ENCODE data around the gene TTC38. TPM values are rescaled to one million over a fixed set of nuclear protein-coding genes. Genes with fewer than 3 reads are reported as not detected.

The TTC38 gene
- total RNA-seq, 2 experiments from 2014 or later = 8.7 to 9.4 TPM

DNA sequence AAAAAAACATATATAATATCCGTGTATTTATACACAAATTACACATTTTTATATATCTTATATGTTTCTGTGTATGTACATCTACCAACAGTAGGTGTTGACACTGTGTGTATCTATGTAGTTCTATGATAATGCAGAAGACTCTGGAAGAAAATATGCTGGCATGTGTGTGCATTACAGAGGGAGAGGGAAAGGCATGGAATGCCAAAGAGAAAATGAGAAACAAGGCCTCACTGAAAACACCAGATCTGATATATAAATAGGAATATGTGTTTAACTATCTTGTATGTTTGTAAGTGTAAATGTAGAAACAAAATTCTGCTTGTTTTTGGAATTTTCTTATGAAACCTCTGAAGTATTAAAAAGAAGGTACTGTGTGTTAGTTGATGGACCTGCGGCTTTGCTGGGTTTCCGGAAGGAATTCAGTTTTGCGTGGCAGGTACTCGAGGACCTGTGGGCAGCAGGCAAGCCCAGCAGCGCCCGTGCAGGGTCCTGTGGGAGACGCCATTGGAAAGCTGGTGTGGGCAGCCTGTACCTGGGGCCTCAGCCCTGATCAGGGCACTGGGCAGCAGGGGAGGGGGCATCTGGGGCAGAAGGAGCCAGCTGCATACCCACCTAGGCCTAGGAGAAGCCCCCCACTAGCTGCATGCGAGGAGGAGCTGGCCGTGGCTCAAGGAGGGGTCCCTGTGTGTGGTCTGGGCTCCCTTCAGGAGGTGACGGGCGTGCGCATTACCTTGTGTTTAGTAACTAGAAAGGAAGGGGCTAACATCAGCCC, 60.1 kb downstream of the TTC38 start:
- H3K36me3 Mint-ChIP-seq = peaks cover 22% of the 10 kb centered on the region
- CTCF ChIA-PET = no interaction called here

GRCh38 chr22:46328797-46329196, 61.0 kb downstream of the TTC38 start:
- H3K9me3 Mint-ChIP-seq = no peaks in the 10 kb centered on the region
- H3K4me1 Mint-ChIP-seq (ENCODE audit: low read depth) = no peaks in the 10 kb centered on the region
- CTCF ChIA-PET = interaction anchor here (0.5 to 0.8 kb wide), 2 partner anchors 253 to 323 kb away, joined by 3 read pairs; no protein-coding TSS in a partner anchor
- POLR2A ChIA-PET = no interaction called here
- H3K4me3 Mint-ChIP-seq = no peak overlapping the region
- no peak overlapping the region for H3K27ac Mint-ChIP-seq
- peaks cover 19% of the 10 kb centered on the region for H3K36me3 Mint-ChIP-seq
- no peak for DNase-seq
- intact Hi-C loops (cut with micrococcal nuclease) = no loop called here
- no peaks in the 10 kb centered on the region for H3K27me3 Mint-ChIP-seq

More for the DNA sequence above, 60.1 kb downstream of the TTC38 start:
- intact Hi-C loops (cut with micrococcal nuclease) = no loop called here
- Mint-ChIP-seq H3K27me3 (no peaks in the 10 kb centered on the region), H3K27ac (no peak overlapping the region), H3K4me3 (no peak overlapping the region), H3K4me1 (ENCODE audit: low read depth) (no peaks in the 10 kb centered on the region), H3K9me3 (no peaks in the 10 kb centered on the region)
- POLR2A ChIA-PET = no interaction called here
- no peak for DNase-seq

DNA sequence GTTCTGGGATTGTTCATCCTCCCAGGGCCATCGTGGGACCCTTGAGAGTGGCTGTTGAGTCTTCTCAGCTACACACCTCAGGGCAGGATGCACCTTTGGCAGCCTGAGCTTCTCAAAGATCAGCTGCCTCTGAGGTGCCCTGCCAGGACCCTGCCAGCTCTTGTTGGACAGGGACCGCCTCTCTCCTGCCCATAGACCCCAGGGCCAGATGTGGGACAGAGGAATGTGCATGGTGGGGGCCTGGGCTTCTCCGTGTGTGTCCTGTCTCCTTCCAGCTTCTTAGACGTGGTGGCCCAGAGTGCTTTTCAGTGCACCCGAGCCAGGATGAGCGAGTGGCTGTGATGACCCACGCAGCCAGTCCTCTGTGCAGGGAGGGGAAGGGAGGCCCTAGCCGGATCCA, 61.8 kb downstream of the TTC38 start:
- ChIA-PET CTCF (interaction anchor here (0.7 kb wide), 1 partner anchor 10 kb away, joined by 3 read pairs; no protein-coding TSS in a partner anchor), POLR2A (no interaction called here)
- no peak for DNase-seq
- intact Hi-C loops (cut with micrococcal nuclease) = no loop called here
- H3K27ac Mint-ChIP-seq = no peak overlapping the region
- H3K9me3 Mint-ChIP-seq = no peaks in the 10 kb centered on the region
- no peak overlapping the region for H3K4me3 Mint-ChIP-seq
- no peaks in the 10 kb centered on the region for H3K27me3 Mint-ChIP-seq
- peaks cover 17% of the 10 kb centered on the region for H3K36me3 Mint-ChIP-seq
- peaks cover 3% of the 10 kb centered on the region for H3K4me1 Mint-ChIP-seq (ENCODE audit: low read depth)

GRCh38 chr22:46330426-46330825, 62.6 kb downstream of the TTC38 start:
- ChIA-PET POLR2A (no interaction called here), CTCF (no interaction called here)
- no peak overlapping the region for H3K4me3 Mint-ChIP-seq
- H3K36me3 Mint-ChIP-seq = peaks cover 17% of the 10 kb centered on the region
- H3K9me3 Mint-ChIP-seq = no peaks in the 10 kb centered on the region
- no peaks in the 10 kb centered on the region for H3K27me3 Mint-ChIP-seq
- H3K27ac Mint-ChIP-seq = no peak overlapping the region
- no peak for DNase-seq
- H3K4me1 Mint-ChIP-seq (ENCODE audit: low read depth) = peaks cover 5% of the 10 kb centered on the region
- intact Hi-C loops (cut with micrococcal nuclease) = no loop called here

DNA sequence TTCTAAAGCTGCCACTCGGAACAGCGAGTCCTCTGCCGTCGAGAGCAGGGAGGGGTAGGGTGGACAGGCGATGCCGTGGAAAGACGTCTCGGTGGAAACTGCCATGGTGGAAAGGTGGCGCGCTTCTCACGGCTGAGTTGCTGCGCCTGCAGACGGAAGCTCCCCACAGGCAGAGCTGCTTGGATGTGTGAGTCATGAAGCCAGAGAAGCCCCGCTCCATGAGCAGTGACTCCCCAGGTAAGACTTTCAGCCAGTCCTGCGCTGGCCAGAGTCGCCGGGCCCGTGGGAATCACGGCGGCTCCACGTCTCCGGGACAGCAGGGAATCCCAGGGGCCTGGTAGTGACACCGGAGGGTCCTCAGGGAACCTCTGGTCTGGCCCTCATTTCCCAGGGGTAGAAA, 63.7 kb downstream of the TTC38 start:
- Mint-ChIP-seq H3K27ac (no peak overlapping the region), H3K9me3 (no peaks in the 10 kb centered on the region), H3K27me3 (no peaks in the 10 kb centered on the region), H3K4me3 (no peak overlapping the region), H3K4me1 (ENCODE audit: low read depth) (peaks cover 8% of the 10 kb centered on the region), H3K36me3 (peaks cover 19% of the 10 kb centered on the region)
- ChIA-PET POLR2A (interaction anchor here (0.7 kb wide), 1 partner anchor 52 kb away, joined by 3 read pairs; no protein-coding TSS in a partner anchor), CTCF (no interaction called here)
- intact Hi-C loops (cut with micrococcal nuclease) = no loop called here
- no peak for DNase-seq

GRCh38 chr22:46335201-46336118, 67.7 kb downstream of the TTC38 start, which contains the start of gene TRMU:
Gene TRMU, plus strand, starts transcription at chr22:46335714. Its CDS starts 51 bp downstream, at chr22:46335765.
- ChIA-PET POLR2A (interaction anchor here (2.2 kb wide), 1 partner anchor 9 kb away, joined by 4 read pairs; no protein-coding TSS in a partner anchor), CTCF (interaction anchor here (0.7 to 3.6 kb wide), 8 partner anchors 20 to 829 kb away, joined by 3 to 19 read pairs (median 4); no protein-coding TSS in a partner anchor)
- Mint-ChIP-seq H3K27ac (peak within 1 kb of the TSS; percentile 86), H3K9me3 (no peaks in the 10 kb centered on the region), H3K4me1 (ENCODE audit: low read depth) (peaks cover 37% of the 10 kb centered on the region), H3K27me3 (no peaks in the 10 kb centered on the region), H3K4me3 (peak within 1 kb of the TSS; percentile 98), H3K36me3 (peaks cover 34% of the 10 kb centered on the region)
- intact Hi-C loops (cut with micrococcal nuclease) = loop anchor here (2.0 kb wide), 1 partner anchor 39 kb away; the partner anchor contains the start of gene GTSE1
- DNase-seq = peak; percentile 82

DNA sequence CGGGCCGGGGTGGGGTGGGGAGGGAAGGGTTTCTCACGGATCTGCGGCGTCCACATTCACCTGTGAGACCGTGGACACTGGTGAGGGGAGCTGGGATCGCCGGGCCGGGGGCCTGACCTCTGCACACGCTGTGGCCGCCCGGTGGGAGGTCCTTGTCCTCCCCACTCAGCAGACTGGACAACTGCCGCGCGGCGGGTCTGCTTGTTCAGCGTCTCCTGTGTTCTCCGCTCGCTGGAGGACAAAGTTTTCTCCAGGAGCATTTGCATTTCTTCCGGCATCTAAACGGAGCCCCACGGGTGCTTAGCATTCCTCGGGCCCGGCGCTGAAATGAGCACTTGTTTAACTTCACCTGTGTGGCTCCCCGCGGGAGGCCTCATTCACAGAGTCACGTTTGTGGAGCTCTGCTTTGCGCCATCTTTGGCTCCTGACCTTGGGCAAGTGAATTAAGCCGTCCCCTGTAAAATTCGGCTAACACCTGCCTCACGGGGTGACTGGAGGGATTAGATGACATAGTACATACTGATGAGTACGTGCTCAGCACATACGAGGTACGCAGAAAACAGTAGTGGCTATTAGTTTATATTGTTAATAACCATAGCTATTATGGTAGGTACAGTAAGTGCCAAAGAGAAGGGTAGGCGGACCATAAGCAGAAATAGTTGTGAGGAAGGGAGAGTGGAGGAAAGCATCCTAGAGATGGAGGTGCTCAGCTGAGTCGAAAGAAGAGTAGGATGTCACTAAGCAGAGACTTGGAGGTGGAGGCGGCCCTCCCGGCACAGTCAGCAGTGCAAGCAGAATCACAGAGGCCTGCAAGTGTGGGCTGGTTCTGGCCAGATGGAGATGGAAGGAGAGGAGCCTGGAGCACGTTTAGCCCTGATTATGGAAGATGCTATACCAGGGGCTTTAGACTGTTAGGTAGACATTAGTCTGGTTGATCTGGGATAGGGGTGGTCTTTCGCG, 68.6 kb downstream of the TTC38 start:
- Mint-ChIP-seq H3K36me3 (peaks cover 39% of the 10 kb centered on the region), H3K4me1 (ENCODE audit: low read depth) (peaks cover 37% of the 10 kb centered on the region), H3K9me3 (no peaks in the 10 kb centered on the region), H3K27me3 (no peaks in the 10 kb centered on the region), H3K27ac (peak overlapping the region; percentile 82), H3K4me3 (peak overlapping the region; percentile 98)
- POLR2A ChIA-PET = interaction anchor here (0.6 to 2.2 kb wide), 2 partner anchors 10 to 132 kb away, joined by 3 to 4 read pairs; no protein-coding TSS in a partner anchor
- CTCF ChIA-PET = interaction anchor here (0.7 to 3.6 kb wide), 9 partner anchors 19 to 330 kb away, joined by 3 to 19 read pairs (median 3); no protein-coding TSS in a partner anchor
- intact Hi-C loops (cut with micrococcal nuclease) = no loop called here
- DNase-seq = peak; percentile 46

- intact Hi-C loops (cut with micrococcal nuclease) = no loop called here
- peaks cover 42% of the 10 kb centered on the region for H3K36me3 Mint-ChIP-seq
- H3K27me3 Mint-ChIP-seq = no peaks in the 10 kb centered on the region
- no peak overlapping the region for H3K4me3 Mint-ChIP-seq
- POLR2A ChIA-PET = no interaction called here
- peaks cover 37% of the 10 kb centered on the region for H3K4me1 Mint-ChIP-seq (ENCODE audit: low read depth)
- no peak for DNase-seq
- CTCF ChIA-PET = interaction anchor here (1.6 to 3.6 kb wide), 2 partner anchors 21 to 30 kb away, joined by 4 to 19 read pairs; no protein-coding TSS in a partner anchor
- no peaks in the 10 kb centered on the region for H3K9me3 Mint-ChIP-seq
- H3K27ac Mint-ChIP-seq = no peak overlapping the region
These were observed 70.1 kb downstream of the TTC38 start for GRCh38 chr22:46337870-46338269.

GRCh38 chr22:46338636-46339035, 70.8 kb downstream of the TTC38 start:
- ChIA-PET CTCF (interaction anchor here (3.6 kb wide), 1 partner anchor 29 kb away, joined by 19 read pairs; no protein-coding TSS in a partner anchor), POLR2A (no interaction called here)
- Mint-ChIP-seq H3K4me1 (ENCODE audit: low read depth) (peaks cover 37% of the 10 kb centered on the region), H3K27me3 (no peaks in the 10 kb centered on the region), H3K9me3 (no peaks in the 10 kb centered on the region), H3K36me3 (peaks cover 48% of the 10 kb centered on the region), H3K4me3 (no peak overlapping the region), H3K27ac (no peak overlapping the region)
- intact Hi-C loops (cut with micrococcal nuclease) = no loop called here
- DNase-seq = no peak

DNA sequence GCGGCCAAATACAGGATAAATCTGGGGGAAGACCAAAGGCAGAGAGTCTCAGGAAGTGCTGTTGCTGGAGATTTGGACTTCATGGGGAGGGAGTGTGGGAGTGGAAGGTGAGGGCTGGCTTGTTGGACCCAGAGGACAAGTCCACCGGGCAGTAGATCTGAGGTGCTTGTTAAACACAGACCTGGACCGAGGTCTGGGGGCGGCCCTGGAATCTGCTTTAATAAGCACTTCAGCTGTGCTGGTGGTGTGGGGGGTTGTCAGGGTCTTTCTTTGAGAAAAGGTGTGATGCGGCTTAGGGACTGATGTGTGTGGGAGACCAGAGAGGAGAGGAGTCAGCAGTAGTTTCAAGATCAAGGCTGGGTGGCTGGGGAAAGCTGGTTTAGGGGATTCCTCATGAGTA, 72.1 kb downstream of the TTC38 start:
- Mint-ChIP-seq H3K27me3 (no peaks in the 10 kb centered on the region), H3K9me3 (no peaks in the 10 kb centered on the region), H3K36me3 (peaks cover 56% of the 10 kb centered on the region), H3K4me1 (ENCODE audit: low read depth) (peaks cover 33% of the 10 kb centered on the region), H3K27ac (no peak overlapping the region), H3K4me3 (no peak overlapping the region)
- no peak for DNase-seq
- ChIA-PET CTCF (interaction anchor here (0.9 to 1.1 kb wide), 1 partner anchor 28 kb away, joined by 3 to 6 read pairs; no protein-coding TSS in a partner anchor), POLR2A (no interaction called here)
- intact Hi-C loops (cut with micrococcal nuclease) = no loop called here

- peaks cover 31% of the 10 kb centered on the region for H3K4me1 Mint-ChIP-seq (ENCODE audit: low read depth)
- ChIA-PET POLR2A (interaction anchor here (0.6 kb wide), 1 partner anchor 340 kb away, joined by 3 read pairs; no protein-coding TSS in a partner anchor), CTCF (interaction anchor here (0.7 to 1.1 kb wide), 2 partner anchors 27 to 334 kb away, joined by 3 to 6 read pairs; no protein-coding TSS in a partner anchor)
- intact Hi-C loops (cut with micrococcal nuclease) = no loop called here
- no peaks in the 10 kb centered on the region for H3K9me3 Mint-ChIP-seq
- DNase-seq = no peak
- no peak overlapping the region for H3K27ac Mint-ChIP-seq
- peaks cover 58% of the 10 kb centered on the region for H3K36me3 Mint-ChIP-seq
- no peaks in the 10 kb centered on the region for H3K27me3 Mint-ChIP-seq
- H3K4me3 Mint-ChIP-seq = no peak overlapping the region
These were observed 72.9 kb downstream of the TTC38 start for GRCh38 chr22:46340676-46341075.
